ENCODE measurements around the gene CTNNA3. TPM values are rescaled to one million over a fixed set of nuclear protein-coding genes. Genes with fewer than 3 reads are reported as not detected.

Gene CTNNA3
- polyA plus RNA-seq, 1 donor from 2014 or later, result 0.14 TPM

DNA sequence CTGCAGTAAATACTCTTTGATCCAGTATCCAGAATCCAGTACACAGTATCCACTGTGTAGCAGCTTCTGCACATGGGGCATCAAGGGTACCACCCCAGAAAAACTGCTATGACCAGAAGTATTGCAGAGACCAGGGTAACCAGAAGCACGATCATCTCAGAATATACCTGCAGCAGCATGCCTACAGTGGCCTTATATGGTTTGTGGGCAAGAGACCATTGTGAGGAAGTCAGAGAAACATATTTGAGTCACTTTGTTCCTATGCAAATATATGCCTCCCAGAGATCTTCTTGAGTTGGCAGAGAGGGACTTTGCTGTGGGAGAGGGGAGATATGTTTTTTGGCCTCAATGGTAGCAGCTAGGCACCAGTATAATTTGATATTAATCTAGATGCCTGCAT, 976.5 kb downstream of the CTNNA3 start:
- H3K9me2 ChIP-seq (ENCODE audit: insufficient read depth, low read length), result no peaks in the 10 kb centered on the region
- H3F3A ChIP-seq (ENCODE audit: insufficient read depth, low read length, poor library complexity, severe bottlenecking), result no peaks in the 10 kb centered on the region
- no peak overlapping the region for H3K9ac ChIP-seq (ENCODE audit: low read length)
- no peaks in the 10 kb centered on the region for H3K79me2 ChIP-seq (replicated peaks; ENCODE audit: insufficient read depth, low read length)
- no peaks in the 10 kb centered on the region for H3K36me3 ChIP-seq (ENCODE audit: insufficient read depth, low read length)
- no peak overlapping the region for H3K27ac ChIP-seq (ENCODE audit: low read length)
- H3K4me3 ChIP-seq (ENCODE audit: low read length), result no peak overlapping the region
- H2AFZ ChIP-seq (ENCODE audit: low read depth, low read length), result no peak overlapping the region
- no peaks in the 10 kb centered on the region for H4K20me1 ChIP-seq (ENCODE audit: insufficient read depth)
- no peaks in the 10 kb centered on the region for H3K9me3 ChIP-seq (ENCODE audit: low read length)
- TF ChIP-seq EP300 (conservative IDR thresholded peaks at IDR 0.05; ENCODE audit: poor library complexity, severe bottlenecking) (no peak), TAF1 (IDR thresholded peaks at IDR 0.05; ENCODE audit: low read depth) (no peak), EZH2 (IDR thresholded peaks at IDR 0.05; ENCODE audit: borderline replicate concordance, insufficient read depth, low read length, poor library complexity, severe bottlenecking) (no peak), MXI1 (conservative IDR thresholded peaks at IDR 0.05; ENCODE audit: poor library complexity, severe bottlenecking) (no peak), SMC3 (conservative IDR thresholded peaks at IDR 0.05; ENCODE audit: poor library complexity) (no peak), POLR2AphosphoS5 (IDR thresholded peaks at IDR 0.05) (no peak), RAD21 (conservative IDR thresholded peaks at IDR 0.05) (no peak)
- TF ChIP-seq, protein P1, sequence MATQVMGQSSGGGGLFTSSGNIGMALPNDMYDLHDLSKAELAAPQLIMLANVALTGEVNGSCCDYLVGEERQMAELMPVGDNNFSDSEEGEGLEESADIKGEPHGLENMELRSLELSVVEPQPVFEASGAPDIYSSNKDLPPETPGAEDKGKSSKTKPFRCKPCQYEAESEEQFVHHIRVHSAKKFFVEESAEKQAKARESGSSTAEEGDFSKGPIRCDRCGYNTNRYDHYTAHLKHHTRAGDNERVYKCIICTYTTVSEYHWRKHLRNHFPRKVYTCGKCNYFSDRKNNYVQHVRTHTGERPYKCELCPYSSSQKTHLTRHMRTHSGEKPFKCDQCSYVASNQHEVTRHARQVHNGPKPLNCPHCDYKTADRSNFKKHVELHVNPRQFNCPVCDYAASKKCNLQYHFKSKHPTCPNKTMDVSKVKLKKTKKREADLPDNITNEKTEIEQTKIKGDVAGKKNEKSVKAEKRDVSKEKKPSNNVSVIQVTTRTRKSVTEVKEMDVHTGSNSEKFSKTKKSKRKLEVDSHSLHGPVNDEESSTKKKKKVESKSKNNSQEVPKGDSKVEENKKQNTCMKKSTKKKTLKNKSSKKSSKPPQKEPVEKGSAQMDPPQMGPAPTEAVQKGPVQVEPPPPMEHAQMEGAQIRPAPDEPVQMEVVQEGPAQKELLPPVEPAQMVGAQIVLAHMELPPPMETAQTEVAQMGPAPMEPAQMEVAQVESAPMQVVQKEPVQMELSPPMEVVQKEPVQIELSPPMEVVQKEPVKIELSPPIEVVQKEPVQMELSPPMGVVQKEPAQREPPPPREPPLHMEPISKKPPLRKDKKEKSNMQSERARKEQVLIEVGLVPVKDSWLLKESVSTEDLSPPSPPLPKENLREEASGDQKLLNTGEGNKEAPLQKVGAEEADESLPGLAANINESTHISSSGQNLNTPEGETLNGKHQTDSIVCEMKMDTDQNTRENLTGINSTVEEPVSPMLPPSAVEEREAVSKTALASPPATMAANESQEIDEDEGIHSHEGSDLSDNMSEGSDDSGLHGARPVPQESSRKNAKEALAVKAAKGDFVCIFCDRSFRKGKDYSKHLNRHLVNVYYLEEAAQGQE (IDR thresholded peaks at IDR 0.05; ENCODE audit: borderline replicate concordance), result no peak
- TF ChIP-seq, protein P2, sequence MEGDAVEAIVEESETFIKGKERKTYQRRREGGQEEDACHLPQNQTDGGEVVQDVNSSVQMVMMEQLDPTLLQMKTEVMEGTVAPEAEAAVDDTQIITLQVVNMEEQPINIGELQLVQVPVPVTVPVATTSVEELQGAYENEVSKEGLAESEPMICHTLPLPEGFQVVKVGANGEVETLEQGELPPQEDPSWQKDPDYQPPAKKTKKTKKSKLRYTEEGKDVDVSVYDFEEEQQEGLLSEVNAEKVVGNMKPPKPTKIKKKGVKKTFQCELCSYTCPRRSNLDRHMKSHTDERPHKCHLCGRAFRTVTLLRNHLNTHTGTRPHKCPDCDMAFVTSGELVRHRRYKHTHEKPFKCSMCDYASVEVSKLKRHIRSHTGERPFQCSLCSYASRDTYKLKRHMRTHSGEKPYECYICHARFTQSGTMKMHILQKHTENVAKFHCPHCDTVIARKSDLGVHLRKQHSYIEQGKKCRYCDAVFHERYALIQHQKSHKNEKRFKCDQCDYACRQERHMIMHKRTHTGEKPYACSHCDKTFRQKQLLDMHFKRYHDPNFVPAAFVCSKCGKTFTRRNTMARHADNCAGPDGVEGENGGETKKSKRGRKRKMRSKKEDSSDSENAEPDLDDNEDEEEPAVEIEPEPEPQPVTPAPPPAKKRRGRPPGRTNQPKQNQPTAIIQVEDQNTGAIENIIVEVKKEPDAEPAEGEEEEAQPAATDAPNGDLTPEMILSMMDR (IDR thresholded peaks at IDR 0.05; ENCODE audit: poor library complexity, severe bottlenecking), result no peak
- H3K27me3 ChIP-seq (ENCODE audit: insufficient read depth, low read depth, low read length), result no peaks in the 10 kb centered on the region
- no peak overlapping the region for H3K4me2 ChIP-seq (ENCODE audit: low read length)

DNA sequence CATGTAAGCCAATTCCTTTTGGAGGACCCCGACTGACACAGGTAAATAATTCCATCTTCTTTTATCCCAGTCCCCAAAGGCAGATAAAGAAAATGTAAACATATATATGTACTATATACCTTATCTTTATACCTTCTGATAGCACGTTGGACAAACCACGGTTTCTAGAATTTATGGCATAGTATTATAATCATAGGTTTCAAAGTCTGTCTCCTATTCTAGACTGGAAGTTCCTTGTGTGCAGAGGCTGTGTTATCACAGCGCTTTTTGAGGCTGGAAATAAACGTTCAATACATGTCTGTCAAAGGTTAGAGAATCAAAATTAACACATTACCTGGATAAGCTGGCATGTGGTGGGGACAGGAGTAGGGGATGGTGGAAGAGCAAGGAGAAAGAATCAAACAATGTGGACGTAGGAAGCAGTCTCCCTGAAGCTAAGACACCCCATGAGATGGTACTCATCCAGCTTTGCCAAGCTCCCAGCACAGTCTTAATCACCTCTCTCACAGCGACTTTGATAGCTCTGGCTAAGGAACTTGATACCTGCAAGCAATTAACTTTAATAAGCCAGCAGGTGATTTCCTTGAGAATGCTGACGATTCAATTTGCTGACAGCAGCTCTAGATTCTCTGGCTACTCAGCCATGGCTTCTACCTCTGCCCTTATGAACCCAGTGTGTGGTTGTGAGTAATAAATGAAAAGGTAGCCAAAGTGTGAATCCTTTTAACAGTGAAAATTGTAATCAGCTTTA, 978.6 kb downstream of the CTNNA3 start:
- no peak overlapping the region for H3K4me3 ChIP-seq (ENCODE audit: low read length)
- H3K4me2 ChIP-seq (ENCODE audit: low read length), result no peak overlapping the region
- TF ChIP-seq, protein P1 (IDR thresholded peaks at IDR 0.05; ENCODE audit: borderline replicate concordance), result no peak
- TF ChIP-seq EZH2 (IDR thresholded peaks at IDR 0.05; ENCODE audit: borderline replicate concordance, insufficient read depth, low read length, poor library complexity, severe bottlenecking) (no peak), MXI1 (conservative IDR thresholded peaks at IDR 0.05; ENCODE audit: poor library complexity, severe bottlenecking) (no peak), POLR2AphosphoS5 (IDR thresholded peaks at IDR 0.05) (no peak)
- H2AFZ ChIP-seq (ENCODE audit: low read depth, low read length), result no peak overlapping the region
- H3F3A ChIP-seq (ENCODE audit: insufficient read depth, low read length, poor library complexity, severe bottlenecking), result no peaks in the 10 kb centered on the region
- H3K9me3 ChIP-seq (ENCODE audit: low read length), result no peaks in the 10 kb centered on the region
- H3K27me3 ChIP-seq (ENCODE audit: insufficient read depth, low read depth, low read length), result no peaks in the 10 kb centered on the region
- no peak overlapping the region for H3K27ac ChIP-seq (ENCODE audit: low read length)
- H4K20me1 ChIP-seq (ENCODE audit: insufficient read depth), result no peaks in the 10 kb centered on the region
- no peaks in the 10 kb centered on the region for H3K36me3 ChIP-seq (ENCODE audit: insufficient read depth, low read length)
- H3K79me2 ChIP-seq (replicated peaks; ENCODE audit: insufficient read depth, low read length), result no peaks in the 10 kb centered on the region
- H3K9ac ChIP-seq (ENCODE audit: low read length), result no peak overlapping the region
- no peaks in the 10 kb centered on the region for H3K9me2 ChIP-seq (ENCODE audit: insufficient read depth, low read length)
